Activated naive CD4-positive, alpha-beta T cell treated with anti-CD3 and anti-CD28 coated beads for 36 hours (primary cell): Measurements from ENCODE around the gene SDK2. TPM values are rescaled to one million over a fixed set of nuclear protein-coding genes. Genes with fewer than 3 reads are reported as not detected.

Experiments used
- CTCF ChIA-PET: fragments of 350-600 bp; sonication (Branson Sonifier 250); formaldehyde crosslinking; loops from one replicate; lab custom pipeline; 2021; ENCODE audit warnings: antibody characterized with exemption; lab: Charles Lee
- DNase-seq: peaks from one replicate; pipeline ENCODE4 v3.0.0-alpha.2; 2020
- H3K27ac Mint-ChIP-seq: one replicate; pipeline ENCODE4 v1.8.0; 2021; ENCODE audit warnings: mild to moderate bottlenecking, mixed read lengths
- H3K27me3 Mint-ChIP-seq: one replicate; pipeline ENCODE4 v1.8.0; 2021; ENCODE audit warnings: low read depth, mixed read lengths
- H3K36me3 Mint-ChIP-seq: one replicate; pipeline ENCODE4 v1.8.0; 2021; ENCODE audit warnings: low read depth, mixed read lengths
- H3K4me1 Mint-ChIP-seq: one replicate; pipeline ENCODE4 v1.8.0; 2021; ENCODE audit warnings: low read depth, mixed read lengths
- H3K4me3 Mint-ChIP-seq: one replicate; pipeline ENCODE4 v1.8.0; 2021; ENCODE audit warnings: mild to moderate bottlenecking, moderate library complexity, mixed read lengths
- H3K9me3 Mint-ChIP-seq: one replicate; pipeline ENCODE4 v1.8.0; 2021; ENCODE audit warnings: mixed read lengths
- intact Hi-C: fragments of 100-400 bp; cut with micrococcal nuclease; formaldehyde crosslinking; loops from one replicate; pipeline ENCODE4 v1.15.1; 2023
- total RNA-seq, 2 experiments: library from RNA; stranded (reverse); gene quantifications; one replicate each; pipeline ENCODE4 v1.2.3, GENCODE V29; 2021

Gene SDK2
- total RNA-seq, 2 experiments from 2014 or later, result 0.27 to 0.50 TPM

DNA sequence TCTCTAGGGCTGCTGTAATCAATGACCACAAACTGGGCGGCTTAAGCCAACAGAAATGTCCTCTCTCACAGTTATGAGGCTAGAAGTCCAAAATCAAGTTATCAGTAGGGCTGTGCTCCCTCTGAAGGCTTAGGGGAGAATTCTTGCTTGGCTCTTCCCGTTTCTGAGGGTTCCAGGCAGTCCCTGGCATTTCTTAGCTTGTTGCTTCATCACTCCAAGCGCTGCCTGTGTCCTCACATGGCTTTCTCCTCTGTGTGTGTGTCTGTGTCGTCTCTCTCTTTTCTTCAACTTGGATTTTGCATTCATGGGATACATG is 318.8 kb downstream of the SDK2 start:
- intact Hi-C loops, result no loop called here
- H3K27ac Mint-ChIP-seq, result no peak overlapping the region
- peaks cover 5% of the 10 kb centered on the region for H3K27me3 Mint-ChIP-seq
- H3K9me3 Mint-ChIP-seq, result no peaks in the 10 kb centered on the region
- DNase-seq, result no peak
- no peaks in the 10 kb centered on the region for H3K36me3 Mint-ChIP-seq
- CTCF ChIA-PET, result no interaction called here
- H3K4me1 Mint-ChIP-seq, result no peaks in the 10 kb centered on the region
- H3K4me3 Mint-ChIP-seq, result no peak overlapping the region

DNA sequence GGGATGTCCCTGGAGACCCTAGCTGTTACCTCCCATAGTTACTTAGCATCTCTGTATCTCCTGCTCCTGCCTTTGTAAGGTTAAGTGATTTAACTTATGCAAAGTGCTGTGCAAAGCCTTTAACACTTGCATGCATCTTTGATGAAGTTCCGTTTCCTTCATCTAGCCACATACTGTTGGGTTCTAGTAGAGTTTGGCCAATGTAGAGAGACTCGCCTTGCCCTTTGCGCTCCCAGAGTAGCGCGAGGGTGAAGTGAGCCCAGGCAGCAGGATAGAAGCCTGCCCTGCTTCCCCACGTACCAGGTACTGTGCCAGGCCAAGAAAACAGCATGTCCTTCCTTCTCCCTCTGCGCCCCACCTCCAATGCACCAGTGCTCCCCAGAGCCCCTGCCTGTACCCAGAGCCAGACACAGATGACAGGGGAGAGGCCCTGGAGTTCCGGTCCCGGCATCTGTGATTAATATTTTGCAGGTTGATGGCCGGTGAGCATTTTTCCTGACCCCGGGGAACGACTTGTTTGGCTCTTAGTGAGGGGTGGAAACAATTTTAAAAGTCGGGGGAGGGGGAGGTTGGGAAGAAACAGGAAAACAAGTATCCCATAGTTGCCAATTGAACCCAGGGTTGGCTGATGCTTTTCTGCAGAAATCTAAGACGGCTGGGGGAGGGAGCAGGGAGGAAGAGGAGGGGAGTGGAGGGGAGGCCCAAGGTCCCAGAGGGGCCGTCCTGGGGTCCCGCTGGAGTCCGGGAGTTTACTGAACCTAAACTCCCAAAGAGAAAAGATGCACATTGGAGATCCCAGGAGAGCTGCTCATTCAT is 319.3 kb downstream of the SDK2 start:
- intact Hi-C loops, result no loop called here
- Mint-ChIP-seq H3K27ac (no peak overlapping the region), H3K36me3 (no peaks in the 10 kb centered on the region), H3K4me3 (no peak overlapping the region), H3K4me1 (no peaks in the 10 kb centered on the region), H3K27me3 (peaks cover 5% of the 10 kb centered on the region), H3K9me3 (no peaks in the 10 kb centered on the region)
- CTCF ChIA-PET, result no interaction called here
- DNase-seq, result no peak

DNA sequence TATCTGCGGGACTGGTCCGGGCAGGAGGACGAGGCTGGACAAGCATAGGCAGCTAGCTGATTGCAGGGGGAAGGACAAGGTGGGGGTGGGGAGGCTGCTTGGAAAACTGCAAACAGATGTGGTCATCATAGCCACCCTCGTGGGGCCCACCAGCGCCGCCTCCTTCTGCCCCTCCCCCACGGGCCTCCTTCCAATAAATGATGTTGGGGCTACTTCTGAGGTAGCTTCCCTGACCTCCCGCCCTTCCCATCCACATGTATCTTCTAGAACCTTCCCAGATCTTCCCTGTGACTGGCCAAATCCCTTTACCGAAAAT is 320.1 kb downstream of the SDK2 start:
- Mint-ChIP-seq H3K4me3 (no peak overlapping the region), H3K4me1 (no peaks in the 10 kb centered on the region), H3K27ac (no peak overlapping the region), H3K9me3 (no peaks in the 10 kb centered on the region), H3K36me3 (no peaks in the 10 kb centered on the region), H3K27me3 (peaks cover 5% of the 10 kb centered on the region)
- CTCF ChIA-PET, result no interaction called here
- intact Hi-C loops, result no loop called here
- DNase-seq, result no peak

DNA sequence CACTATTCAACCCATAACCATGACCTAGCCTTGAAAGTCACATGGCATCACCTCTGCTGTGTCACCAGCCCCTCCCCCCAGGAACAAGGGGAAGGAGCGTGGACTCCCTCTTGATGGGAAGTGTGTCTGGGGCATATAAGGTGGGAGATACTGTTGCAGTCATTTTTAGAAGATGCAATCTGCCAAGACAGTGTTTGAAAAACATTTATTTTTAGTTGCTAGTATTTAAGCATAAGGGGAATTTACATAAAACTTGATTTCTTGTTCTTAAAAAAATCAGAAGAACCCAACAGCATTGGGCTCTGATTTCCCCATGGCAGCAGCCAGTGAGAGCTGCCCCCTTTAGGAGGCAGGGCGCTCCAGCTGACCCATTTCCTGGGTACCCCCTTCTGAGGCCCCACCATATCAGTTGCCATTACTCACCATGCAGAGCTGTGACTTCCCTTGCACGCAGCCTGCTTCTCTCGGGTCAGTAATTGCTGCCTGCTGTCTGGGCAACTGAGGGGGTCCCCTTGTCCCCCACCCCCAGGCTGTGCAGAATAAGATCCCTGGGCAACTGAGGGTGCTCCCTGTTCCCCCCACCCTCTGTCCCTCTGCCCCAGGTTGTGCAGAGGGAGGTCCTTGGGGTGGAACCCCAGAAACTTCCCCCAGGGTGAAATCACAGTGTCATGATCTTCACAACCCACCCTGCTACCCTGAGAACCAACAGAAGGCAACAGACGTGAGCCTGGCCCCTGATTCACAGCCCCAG is 320.7 kb downstream of the SDK2 start:
- CTCF ChIA-PET, result no interaction called here
- Mint-ChIP-seq H3K36me3 (no peaks in the 10 kb centered on the region), H3K27me3 (peaks cover 5% of the 10 kb centered on the region), H3K27ac (no peak overlapping the region), H3K9me3 (no peaks in the 10 kb centered on the region), H3K4me1 (no peaks in the 10 kb centered on the region), H3K4me3 (no peak overlapping the region)
- intact Hi-C loops, result no loop called here
- no peak for DNase-seq

DNA sequence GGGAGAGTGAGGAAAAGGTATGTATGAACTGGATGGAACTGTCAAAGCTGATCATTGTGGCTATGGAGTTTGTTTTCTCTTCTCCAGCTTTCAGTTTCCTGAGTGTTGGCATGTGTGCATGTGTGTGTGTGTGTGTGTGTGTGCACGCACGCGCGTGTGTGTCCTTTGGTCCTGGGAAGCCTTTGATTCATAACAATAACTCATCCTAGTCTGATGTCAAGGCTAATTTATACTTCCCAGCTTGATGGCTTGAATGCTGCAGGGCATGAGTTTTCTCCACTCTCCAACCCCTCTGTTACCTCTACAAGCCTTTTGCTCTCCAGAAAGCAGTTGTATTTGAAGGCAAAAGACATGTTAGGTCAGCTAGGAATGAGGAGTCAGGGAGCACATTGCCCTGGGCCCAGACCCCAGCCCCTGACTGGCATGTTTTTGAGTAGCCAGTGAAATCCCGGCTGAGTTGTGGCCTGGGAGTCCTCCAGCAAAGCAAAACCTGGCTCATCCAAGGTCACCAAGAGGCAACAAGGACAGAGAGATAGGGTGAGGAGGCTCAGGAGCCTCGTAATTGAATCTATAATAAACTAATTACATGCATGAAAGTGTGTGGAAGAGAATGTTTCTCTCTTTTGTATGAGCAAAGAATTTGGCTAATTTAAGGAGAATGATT is 323.5 kb downstream of the SDK2 start:
- intact Hi-C loops, result no loop called here
- Mint-ChIP-seq H3K27me3 (peaks cover 5% of the 10 kb centered on the region), H3K4me3 (no peak overlapping the region), H3K27ac (no peak overlapping the region), H3K4me1 (no peaks in the 10 kb centered on the region), H3K36me3 (no peaks in the 10 kb centered on the region), H3K9me3 (no peaks in the 10 kb centered on the region)
- CTCF ChIA-PET, result interaction anchor here (0.5 to 1.2 kb wide), 4 partner anchors 20 to 65 kb away, joined by 3 read pairs; no protein-coding TSS in a partner anchor
- no peak for DNase-seq

DNA sequence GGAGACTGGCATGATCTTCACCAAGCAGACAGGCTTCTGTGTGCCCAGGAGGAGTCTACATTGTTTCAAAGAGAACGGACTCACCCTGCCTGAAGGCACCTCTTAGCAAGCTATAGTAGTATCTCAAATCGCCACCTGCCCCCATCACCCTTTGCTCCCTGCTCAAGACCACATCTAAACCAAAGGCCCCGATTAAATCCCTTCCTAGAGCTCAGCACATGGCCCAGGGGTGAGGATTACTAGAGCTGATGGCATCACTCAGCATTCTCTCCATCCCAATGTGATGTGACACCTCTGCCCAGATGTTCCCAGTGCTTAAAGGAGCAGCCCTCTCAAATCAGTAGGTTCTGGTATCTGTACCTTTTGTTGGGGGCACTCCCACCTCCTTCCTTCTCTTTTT is 324.5 kb downstream of the SDK2 start:
- Mint-ChIP-seq H3K4me3 (no peak overlapping the region), H3K27me3 (peaks cover 2% of the 10 kb centered on the region), H3K36me3 (no peaks in the 10 kb centered on the region), H3K4me1 (no peaks in the 10 kb centered on the region), H3K9me3 (no peaks in the 10 kb centered on the region), H3K27ac (no peak overlapping the region)
- intact Hi-C loops, result no loop called here
- DNase-seq, result no peak
- CTCF ChIA-PET, result interaction anchor here (0.5 to 0.8 kb wide), 4 partner anchors 21 to 120 kb away, joined by 3 read pairs; no protein-coding TSS in a partner anchor

DNA sequence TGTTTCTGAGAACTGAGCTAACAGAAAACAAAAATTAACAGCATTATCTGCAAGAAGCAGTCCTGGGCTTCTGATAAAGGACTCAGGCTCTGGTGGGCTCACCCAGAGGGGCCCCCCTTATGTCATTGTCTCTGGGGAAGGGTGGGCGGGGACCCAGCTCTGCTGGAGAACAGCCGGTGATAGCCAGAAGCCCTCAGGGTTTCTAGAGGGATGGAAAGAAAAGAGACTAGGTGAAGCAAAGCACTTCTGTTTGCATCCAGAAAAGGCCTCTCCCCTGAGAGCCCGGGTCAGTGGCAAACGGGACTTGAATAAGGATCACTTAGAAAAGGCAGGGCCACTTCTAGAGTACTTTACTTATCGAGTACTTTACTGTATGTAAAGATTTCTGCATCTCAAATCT is 325.4 kb downstream of the SDK2 start:
- no peaks in the 10 kb centered on the region for H3K36me3 Mint-ChIP-seq
- no peak for DNase-seq
- H3K27ac Mint-ChIP-seq, result no peak overlapping the region
- no peaks in the 10 kb centered on the region for H3K9me3 Mint-ChIP-seq
- intact Hi-C loops, result no loop called here
- H3K4me3 Mint-ChIP-seq, result no peak overlapping the region
- H3K4me1 Mint-ChIP-seq, result no peaks in the 10 kb centered on the region
- H3K27me3 Mint-ChIP-seq, result no peaks in the 10 kb centered on the region
- CTCF ChIA-PET, result interaction anchor here (1.0 kb wide), 1 partner anchor 593 kb away, joined by 3 read pairs; no protein-coding TSS in a partner anchor

DNA sequence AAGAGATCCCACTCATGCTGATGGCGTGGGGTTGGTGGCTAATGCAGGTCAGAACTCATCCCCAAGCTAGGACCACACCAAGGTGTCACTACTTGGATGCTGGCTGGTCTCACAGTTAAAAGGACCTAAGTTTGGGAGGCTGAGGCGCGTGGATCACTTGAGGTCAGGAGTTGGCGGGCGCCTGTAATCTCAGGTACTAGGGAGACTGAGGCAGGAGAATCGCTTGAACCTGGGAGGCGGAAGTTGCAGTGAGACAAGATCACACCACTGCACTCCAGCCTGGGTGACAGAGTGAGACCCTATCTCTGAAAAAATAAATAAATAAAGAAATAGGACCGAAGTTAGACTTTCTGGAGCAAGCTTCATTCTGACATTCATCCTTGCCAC is 325.8 kb downstream of the SDK2 start:
- Mint-ChIP-seq H3K27me3 (no peaks in the 10 kb centered on the region), H3K4me1 (no peaks in the 10 kb centered on the region), H3K27ac (no peak overlapping the region), H3K9me3 (no peaks in the 10 kb centered on the region), H3K36me3 (no peaks in the 10 kb centered on the region), H3K4me3 (no peak overlapping the region)
- DNase-seq, result no peak
- CTCF ChIA-PET, result interaction anchor here (1.0 to 1.2 kb wide), 2 partner anchors 11 to 592 kb away, joined by 3 read pairs; no protein-coding TSS in a partner anchor
- intact Hi-C loops, result no loop called here

DNA sequence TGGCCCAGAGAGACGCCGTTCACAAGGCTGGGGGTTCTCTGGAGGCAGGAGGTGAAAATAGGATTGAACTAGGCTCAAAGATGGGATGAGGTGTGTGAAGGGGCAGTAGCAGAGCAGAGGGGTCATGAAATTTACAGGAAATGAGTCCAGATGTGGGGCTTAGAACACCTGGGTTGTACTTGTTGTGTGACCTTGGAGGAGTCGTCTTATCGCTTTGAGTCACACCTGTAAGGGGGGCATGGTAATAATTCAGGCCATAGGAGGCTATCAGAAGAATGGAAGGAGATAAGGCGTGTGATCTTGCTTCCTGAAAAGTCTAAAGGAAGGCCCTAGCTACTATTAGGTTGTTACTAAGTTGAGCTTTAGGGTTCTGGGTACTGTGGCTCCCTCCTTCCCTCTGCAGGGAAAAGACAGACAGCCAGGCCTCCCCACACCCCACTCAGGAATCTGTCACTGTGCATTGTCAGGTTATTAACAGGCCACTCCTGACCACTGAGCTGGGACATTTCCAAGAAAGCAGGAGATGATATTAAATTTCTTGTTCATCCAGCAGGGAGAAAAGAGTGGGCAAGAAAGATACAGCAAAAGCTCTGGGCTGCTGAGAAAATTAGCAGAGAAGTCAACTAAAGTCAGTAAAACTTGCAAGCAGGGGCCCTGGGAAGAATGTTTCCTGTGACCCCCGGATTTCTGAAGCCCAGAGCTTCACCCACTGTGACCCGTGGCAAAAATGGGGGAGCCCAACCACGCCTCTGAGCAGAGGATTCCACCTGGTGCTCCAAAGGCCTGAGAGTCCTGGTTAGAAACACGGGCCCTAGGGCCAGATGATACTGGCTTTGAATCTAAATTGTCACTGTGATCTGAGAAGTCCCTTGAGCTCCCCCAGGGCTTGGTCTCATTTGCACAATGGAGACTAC is 326.5 kb downstream of the SDK2 start:
- Mint-ChIP-seq H3K27me3 (no peaks in the 10 kb centered on the region), H3K36me3 (no peaks in the 10 kb centered on the region), H3K4me1 (no peaks in the 10 kb centered on the region), H3K9me3 (no peaks in the 10 kb centered on the region), H3K27ac (no peak overlapping the region), H3K4me3 (no peak overlapping the region)
- CTCF ChIA-PET, result interaction anchor here (1.0 to 1.4 kb wide), 3 partner anchors 12 to 592 kb away, joined by 3 read pairs; no protein-coding TSS in a partner anchor
- intact Hi-C loops, result no loop called here
- DNase-seq, result no peak

DNA sequence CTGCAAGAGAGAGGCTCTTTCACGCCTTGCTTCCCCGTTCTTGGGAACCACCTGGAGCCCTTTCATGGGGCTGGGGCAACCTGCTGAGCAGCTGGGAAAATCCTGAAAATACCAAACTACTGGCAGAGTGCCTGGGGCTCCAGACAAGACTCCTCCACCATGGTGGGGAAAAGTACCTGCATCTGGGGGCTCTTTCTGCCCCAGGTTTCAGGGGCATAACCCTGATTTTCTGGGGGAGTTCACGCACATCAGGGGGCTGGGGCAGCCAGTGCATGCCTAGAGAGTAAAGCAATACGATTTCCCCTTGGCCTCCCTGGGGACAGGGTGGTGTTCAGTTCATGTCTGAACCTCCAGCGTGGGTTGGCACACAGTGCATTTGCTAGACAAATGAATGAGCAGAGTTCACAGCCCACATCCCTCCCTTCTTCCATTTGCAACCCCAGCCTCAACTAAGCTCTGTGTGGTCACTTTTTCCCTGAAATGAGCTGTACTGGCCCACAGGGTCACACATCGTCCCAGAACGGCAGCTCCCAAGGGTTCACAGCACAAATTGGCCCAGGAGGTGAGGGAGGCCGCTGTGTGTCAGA is 327.2 kb downstream of the SDK2 start:
- intact Hi-C loops, result no loop called here
- Mint-ChIP-seq H3K27ac (no peak overlapping the region), H3K36me3 (no peaks in the 10 kb centered on the region), H3K27me3 (no peaks in the 10 kb centered on the region), H3K9me3 (no peaks in the 10 kb centered on the region), H3K4me3 (no peak overlapping the region), H3K4me1 (no peaks in the 10 kb centered on the region)
- CTCF ChIA-PET, result interaction anchor here (1.4 kb wide), 1 partner anchor 53 kb away, joined by 3 read pairs; no protein-coding TSS in a partner anchor
- DNase-seq, result no peak

DNA sequence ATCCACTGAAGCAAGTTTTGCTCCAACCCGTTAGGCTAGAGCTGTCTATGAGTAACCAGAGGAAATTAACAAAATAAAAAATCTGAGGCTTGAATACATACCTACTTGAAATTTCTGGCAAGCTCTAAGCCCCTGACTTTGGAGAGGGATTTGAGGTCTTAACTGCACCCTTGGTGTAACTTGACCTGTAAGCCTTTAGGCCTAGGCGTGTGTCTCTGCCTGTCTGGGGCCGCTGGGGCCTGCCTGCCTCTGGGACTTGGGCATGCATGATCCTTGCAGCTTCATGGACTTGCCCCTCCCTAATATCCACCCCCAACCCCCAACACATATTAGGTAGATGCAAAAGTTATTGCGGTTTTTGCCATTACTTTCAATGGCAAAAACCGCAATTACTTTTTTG is 328.8 kb downstream of the SDK2 start:
- H3K4me1 Mint-ChIP-seq, result no peaks in the 10 kb centered on the region
- no peaks in the 10 kb centered on the region for H3K36me3 Mint-ChIP-seq
- intact Hi-C loops, result no loop called here
- H3K27ac Mint-ChIP-seq, result no peak overlapping the region
- CTCF ChIA-PET, result no interaction called here
- no peak overlapping the region for H3K4me3 Mint-ChIP-seq
- DNase-seq, result no peak
- no peaks in the 10 kb centered on the region for H3K27me3 Mint-ChIP-seq
- no peaks in the 10 kb centered on the region for H3K9me3 Mint-ChIP-seq
